ENCODE data around the gene ADGRL3.

GRCh38 chr4:61389640-61390039, 189.5 kb downstream of the ADGRL3 start:
- TF ChIP-seq POLR2A (IDR thresholded peaks at IDR 0.05; ENCODE audit: low read length) (no peak), GATA1 (IDR thresholded peaks at IDR 0.05; ENCODE audit: low read depth, low read length) (no peak)

All from erythroblast (primary cell).